NCI-H2196 treated with DMSO at 0.1 percent for 48 hours (cell line): Measurements from ENCODE around the gene CYB561D1.
A peak's percentile ranks its signal among the peaks of the same experiment; 100 is the strongest.

ENCODE experiments used
- DNase-seq: peaks from one replicate; lab custom pipeline; 2025; ENCODE audit not compliant: unreplicated experiment; lab: John Stamatoyannopoulos, UW

The CYB561D1 gene

DNA sequence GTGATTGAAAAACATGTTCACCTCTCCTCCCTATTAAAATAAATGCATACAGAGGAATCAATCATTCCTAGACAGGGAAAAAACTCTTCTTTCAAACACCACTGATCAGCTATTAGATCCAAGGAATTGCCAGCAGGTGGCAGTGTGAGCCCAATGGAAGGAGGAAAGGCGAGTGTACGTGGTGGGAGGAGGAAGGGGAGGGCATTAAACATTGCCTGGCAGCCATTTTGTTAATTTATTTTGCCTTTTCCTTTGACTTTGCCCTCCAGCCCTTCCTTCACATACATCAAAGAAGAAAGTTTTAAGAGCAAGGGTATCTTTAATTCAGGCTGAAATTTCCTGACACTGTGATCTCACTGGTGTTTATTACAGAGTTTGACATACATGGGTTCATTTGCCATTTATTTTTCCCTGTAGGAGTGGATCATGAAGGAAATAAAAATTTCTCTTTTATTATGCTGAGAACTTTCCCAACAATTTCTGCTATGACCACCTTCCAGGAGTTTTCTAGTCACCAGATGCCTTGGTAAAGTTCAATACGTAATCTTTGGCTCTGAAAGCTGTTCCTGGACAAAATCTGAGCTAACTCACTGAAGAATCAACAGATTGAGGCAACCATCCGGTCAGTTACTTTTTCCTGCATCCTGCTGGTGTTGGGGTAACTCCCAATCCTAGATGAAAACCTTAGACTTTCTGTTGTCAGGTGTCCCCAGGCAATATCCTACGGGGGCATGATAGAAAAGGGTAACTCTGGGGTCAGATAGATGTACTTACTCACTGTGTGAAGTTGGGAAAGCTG is 52.6 kb downstream of the CYB561D1 start:
- peak; percentile 85 for DNase-seq

DNA sequence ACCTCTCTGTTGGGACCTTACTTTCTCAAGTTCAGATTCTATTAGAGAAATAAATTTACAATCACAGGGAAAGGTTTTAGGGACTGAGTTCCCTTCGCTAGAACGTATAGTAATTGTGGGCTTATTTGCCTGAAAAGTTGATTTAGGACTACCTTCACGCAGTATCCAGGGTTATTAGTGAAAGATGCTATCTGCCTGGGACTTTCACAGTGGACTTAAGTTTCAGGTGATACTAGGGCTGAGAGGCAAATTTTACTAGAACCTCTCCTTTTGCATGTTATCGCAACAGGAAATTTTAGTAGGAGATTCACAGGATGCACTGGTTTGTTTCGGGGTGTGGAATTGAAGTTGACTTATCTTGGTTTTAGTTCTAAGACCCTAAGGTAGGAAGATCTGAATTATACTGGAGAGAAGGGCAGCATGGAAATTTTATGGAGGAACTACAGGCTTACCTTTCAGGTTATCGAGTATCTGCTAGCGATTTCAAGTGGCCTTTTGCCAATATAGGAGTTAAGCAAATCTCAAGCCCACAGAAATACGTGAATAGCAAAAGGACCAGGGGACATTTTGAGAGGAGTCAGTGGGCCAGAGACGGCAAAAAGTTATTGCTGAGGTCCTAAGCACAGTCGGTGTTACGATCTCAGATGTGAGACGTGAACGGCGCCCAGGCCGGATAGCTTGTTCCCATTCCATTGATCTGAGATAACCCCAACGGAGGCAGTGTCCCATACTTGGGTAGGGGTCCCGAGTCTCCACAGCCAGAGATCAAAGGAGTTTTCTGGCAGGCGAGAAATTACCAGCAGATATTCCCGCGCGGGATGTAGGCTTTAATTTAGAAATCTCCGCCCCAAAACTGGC is 53.8 kb downstream of the CYB561D1 start:
- DNase-seq: no peak

DNA sequence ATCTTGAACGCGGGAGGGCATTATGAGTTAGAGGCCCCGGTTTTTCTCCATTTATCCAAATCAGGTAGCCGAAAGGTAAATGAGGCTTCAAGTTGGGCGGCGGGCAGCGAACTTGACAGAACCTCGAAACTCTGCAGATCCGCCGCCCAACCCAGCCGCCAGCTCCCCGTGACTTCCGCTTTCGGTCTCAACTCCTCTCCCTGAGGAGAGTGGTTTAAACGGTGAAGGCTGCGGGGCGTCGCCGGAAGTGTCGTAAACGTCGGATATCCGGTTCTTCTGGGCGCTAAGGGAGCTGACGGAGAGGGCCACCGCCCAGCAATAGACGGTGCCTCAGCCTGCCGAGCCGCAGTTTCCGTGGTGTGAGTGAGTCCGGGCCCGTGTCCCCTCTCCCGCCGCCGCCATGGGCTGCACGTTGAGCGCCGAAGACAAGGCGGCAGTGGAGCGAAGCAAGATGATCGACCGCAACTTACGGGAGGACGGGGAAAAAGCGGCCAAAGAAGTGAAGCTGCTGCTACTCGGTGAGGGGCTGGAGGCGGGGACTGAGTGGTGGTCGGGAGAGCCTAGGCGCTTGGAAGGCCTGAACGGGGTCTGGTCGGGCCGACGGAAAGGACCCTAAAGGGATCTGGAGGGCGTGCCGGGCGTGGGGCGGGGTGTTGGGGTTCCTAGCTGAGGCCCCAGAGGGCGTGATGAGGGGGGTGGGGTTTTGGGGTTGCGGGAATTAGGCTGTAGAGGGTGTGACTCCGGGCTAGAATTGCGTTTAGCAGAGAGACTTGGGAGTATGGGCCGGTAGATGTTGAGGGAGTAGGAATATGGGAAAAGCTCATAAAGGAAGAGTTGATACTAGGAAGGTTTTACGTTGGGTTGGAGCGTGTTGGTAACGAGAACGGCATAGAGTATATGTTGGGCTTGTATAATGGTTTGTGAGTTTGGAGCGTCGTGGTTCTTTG is 54.7 kb downstream of the CYB561D1 start, which contains the start of gene GNAI3:
TSS of gene GNAI3 (plus strand) at position 295 of the 947 bp plus-strand sequence. CDS start at position 401, 106 bp downstream.
- DNase-seq: peak; percentile 91
